GM18511 (cell line): ENCODE results near the gene TSPAN16.
"Not testable (repeated sequence)": the region's sequence is repeated elsewhere in the genome, so short reads cannot be mapped to it uniquely, and the experiment has no call there.

Experiments used
- ATAC-seq: cut with Tn5 transposase; IDR thresholded peaks from one replicate; pipeline ENCODE4 v1.9.1; 2021; ENCODE audit warnings: mild to moderate bottlenecking, moderate library complexity; ENCODE audit not compliant: unreplicated experiment

TSPAN16 gene

DNA sequence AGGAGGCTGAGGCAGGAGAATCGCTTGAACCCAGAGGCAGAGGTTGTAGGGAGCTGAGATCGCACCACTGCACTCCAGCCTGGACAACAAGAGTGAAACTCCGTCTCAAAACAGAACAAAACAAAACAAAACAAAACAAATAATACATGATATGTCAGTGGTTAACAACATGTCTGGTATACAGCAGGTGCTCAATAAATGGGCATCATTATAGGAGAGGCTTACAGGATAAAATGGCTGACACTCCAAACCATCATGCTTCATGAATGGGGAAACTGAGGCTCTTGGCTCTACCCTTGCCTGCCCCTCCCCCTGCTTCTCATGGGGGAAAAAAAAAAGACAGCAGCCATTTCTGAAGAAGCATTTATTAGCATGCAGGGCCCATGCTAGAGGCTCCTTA lies 46.5 kb downstream of the TSPAN16 start:
- no peak for ATAC-seq

GRCh38 chr19:11345122-11345803 lies 49.3 kb downstream of the TSPAN16 start:
- no peak for ATAC-seq

DNA sequence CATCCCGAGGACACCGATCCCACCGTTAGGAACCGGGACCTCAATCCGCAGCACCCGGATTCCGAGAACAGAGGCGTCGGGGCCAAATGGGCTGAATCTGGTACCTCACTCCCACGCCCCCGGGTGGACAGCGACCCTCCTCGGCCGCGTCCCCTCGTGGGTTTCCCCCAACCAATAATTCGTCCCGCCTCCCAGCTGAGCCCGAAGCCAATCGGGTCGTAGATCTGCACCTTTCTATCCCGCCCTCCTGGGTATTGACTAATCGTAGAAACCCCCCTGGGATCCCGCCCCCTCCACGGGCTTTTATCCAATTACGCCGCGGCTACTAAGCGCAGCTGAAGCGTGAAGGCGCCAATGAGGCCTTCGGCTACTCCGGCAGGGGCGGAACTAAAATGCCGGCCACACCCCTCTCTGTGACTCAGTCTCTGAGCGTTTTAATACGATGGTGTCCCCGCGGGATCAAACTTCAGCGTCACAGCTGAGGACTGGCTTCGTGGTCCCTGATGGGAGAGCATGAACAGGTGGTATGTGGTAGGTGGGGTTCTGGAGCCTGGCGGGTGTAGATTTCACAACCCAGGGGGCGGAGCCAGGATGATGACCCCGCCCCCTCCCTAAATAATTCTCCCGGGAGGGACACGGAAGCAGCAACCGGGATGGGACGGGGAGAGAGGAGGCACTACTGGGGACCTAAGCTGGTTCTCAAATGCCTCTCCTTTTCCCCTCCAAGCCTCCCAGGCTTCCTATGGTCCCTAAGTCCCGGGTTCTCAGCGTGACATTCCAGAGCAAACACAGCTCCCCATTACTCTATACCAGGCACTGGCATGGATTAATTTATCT lies 50.4 kb downstream of the TSPAN16 start, which contains the start of the genes CCDC159 and TMEM205:
TSS of gene CCDC159 (plus strand) at position 416 of the 837 bp plus-strand sequence. CDS start at position 504, 88 bp downstream.
TSS of gene TMEM205 (minus strand) at position 165 of the 837 bp plus-strand sequence. CDS start 649 bp downstream, outside the sequence.
- ATAC-seq, result peak; percentile 94

DNA sequence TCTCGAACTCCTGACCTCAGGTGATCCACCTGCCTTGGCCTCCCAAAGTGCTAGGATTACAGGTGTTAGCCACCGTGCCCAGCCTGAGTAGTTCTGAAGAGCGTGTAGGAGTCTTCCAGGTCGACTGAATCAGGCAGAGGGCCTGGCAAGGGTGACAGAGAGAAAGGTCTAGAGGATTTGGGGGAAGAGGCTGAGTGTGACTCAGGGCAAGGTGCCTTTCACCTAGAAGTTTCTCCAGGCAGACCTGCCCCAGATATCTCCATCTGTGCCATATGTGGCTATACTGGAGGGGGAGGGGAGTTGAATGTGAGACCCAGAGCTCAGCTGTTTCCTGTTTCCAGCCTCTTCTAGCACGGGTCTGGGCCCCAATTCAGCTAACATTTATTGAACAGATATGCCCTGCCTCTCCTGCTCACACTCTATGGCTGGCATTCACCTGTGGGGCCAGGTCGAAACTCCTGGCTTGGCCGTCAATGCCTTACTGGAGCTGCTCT lies 51.6 kb downstream of the TSPAN16 start:
- ATAC-seq, result no peak

GRCh38 chr19:11349171-11349570 lies 53.2 kb downstream of the TSPAN16 start:
- no peak for ATAC-seq

- ATAC-seq, result not testable (repeated sequence)
Observed at GRCh38 chr19:11354102-11354501, 58.1 kb downstream of the TSPAN16 start.

DNA sequence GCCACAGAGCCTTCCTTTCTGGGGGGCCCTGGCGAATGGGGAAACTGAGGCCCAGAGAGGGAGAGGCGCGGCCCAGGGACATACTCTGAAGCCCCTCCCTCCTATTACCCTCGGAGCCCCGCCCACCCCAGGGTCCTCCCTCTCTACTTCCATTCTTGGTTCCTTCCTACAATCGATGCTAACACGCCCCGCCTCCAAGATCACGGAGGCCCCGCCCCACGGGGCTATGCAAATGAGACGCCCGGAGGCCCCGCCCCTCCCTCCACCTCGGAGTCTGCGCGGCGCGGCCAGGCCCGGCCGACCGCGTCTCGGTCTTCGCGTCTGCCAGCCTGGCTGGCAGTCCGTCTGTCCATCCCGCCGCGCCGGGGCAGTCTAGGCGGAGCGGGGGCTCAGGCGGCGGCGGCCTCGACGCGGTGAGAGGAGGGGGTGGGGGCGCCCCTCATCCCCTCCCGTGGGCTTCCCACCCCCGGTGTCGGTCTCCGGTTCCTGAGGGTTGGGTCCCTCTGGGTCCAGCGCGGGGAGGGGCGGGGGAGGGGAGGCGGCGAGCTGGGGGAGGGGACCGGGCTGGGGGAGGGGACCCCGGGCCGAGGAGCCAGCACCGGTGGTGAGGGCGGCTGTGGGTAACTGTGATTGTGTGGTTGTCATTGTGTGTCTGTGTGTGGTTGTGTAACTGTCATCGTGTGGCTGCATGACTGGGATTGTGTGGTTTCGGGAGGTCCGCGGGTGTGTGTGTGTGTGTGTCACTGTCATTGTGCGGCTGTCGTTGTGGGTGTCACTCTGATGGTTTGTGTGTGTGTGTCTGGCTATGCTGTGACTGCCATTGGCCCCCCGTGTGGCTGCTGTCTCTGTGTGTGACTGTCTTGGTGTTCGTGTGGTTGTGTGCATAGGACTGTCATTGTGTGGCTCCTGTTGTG lies 59.5 kb downstream of the TSPAN16 start, which contains the start of gene PLPPR2:
TSS of gene PLPPR2 (plus strand) at position 273 of the 914 bp plus-strand sequence. CDS start 2,242 bp downstream, outside the sequence.
- ATAC-seq, result no peak

DNA sequence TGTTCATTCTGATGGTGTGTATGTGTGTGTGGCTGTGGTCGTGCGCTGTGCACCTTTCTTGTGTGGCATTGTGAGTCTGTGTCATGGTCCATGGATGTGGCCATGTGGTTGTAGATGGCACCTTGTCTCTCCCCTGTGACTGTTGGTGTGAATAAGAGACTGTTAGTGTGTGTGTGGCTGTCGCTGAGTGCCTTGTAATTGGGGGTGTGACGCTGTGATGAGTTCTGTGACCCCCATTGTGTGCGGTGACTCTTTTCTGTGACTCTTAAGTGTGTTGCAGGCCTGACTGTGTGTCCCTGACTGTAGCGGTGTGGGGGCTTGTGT lies 60.1 kb downstream of the TSPAN16 start:
- ATAC-seq, result no peak

- no peak for ATAC-seq
Observed at GRCh38 chr19:11356676-11357550, 61.0 kb downstream of the TSPAN16 start.

DNA sequence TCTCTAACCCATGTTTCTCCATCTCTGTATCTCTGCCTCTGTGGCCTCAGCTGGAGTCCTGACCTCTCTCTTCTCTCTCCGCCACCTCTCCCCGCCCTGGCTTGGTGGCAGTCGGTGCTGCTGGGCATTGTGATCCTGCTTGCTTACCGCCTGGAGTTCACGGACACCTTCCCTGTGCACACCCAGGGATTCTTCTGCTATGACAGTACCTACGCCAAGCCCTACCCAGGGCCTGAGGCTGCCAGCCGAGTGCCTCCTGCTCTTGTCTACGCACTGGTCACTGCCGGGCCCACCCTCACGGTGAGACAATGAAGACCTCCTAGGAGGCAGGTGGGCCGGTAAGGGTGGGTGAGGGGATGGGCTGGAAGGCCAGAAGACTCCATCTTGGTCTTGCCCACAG lies 63.5 kb downstream of the TSPAN16 start:
- ATAC-seq, result no peak

DNA sequence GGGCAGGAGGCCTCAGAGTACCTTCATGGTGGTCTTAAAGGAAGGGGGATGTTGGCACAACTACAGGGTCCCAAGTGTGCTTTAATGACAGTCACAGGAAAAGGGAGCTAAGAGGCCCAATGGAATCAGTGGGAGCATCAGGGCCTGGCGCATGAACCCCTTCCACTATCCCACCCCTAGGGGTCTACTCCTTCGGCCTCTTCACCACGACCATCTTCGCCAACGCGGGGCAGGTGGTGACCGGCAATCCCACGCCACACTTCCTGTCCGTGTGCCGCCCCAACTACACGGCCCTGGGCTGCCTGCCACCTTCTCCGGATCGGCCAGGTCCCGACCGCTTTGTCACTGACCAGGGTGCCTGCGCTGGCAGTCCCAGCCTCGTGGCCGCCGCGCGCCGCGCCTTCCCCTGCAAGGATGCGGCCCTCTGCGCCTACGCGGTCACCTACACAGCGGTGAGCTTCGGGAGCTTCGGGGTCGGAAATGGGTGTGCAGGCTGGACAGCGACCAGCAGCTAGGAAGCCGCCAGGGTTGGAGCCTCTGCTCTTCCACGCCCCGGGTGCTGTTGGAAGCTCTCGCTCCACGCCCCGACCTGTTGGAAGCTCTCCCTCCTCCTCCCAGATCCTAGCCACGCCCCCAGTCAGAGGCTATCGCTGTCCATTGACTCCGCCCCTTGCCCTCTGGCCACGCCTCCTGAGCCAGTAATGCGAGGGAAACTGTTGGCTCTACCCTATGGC lies 65.2 kb downstream of the TSPAN16 start:
- no peak for ATAC-seq

DNA sequence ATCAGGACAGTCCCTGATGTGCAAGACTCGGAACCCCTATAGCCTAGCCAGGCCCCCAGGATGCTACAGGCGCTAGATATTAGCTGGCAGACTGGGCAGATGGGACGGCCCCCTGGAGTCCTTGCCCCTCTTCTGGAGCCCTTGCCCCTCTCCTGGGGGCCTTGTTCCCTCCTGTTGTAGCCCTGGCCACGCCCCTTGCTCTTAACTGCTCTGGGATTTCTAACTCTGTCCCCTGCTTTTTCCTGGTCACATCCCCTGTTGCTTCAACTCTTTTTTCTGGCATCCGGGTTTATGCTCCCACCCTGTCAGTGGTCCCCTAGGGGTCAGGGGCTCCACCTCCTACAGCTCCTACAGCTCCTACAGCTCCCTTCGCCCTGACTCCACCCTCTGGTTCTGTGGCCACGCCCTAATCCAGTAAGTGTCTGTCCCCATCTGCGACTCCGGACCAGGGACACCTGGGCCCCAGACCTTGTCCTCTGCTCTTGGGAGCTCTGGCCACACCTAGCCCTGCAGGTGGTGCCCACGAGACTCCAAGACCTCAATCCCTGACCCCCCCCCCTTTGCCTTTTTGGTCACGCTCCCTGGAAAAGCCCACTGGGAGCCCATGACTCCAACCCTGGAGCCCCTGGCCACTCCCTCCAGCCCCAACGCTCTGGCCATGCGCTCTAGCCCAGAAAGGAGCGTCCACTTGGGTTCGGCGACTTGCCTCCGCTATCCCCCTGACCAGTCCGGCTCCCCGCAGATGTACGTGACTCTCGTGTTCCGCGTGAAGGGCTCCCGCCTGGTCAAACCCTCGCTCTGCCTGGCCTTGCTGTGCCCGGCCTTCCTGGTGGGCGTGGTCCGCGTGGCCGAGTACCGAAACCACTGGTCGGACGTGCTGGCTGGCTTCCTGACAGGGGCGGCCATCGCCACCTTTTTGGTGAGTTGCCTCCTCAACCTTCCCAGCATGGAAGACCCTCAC lies 66.1 kb downstream of the TSPAN16 start:
- ATAC-seq, result no peak

- no peak for ATAC-seq
Observed at GRCh38 chr19:11363881-11364280, 67.9 kb downstream of the TSPAN16 start.

DNA sequence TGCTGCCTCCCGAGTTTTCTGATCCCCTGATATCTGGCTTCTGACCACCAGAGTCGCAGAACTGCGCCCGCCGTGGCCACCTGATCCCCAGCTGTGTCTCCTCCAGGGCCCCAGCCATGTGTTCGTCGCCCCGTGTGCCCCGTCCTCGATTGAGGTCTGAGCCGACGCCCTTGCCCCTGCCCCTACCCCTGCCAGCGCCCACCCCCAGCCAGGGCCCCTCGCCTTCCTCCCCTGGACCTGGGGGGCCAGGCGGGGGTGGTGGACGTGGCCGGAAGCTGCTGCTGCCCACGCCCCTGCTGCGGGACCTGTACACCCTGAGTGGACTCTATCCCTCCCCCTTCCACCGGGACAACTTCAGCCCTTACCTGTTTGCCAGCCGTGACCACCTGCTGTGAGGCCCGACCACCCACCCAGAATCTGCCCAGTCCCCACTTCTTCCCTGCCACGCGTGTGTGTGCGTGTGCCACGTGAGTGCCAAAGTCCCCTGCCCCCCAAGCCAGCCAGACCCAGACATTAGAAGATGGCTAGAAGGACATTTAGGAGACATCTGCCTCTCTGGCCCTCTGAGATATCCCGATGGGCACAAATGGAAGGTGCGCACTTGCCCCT lies 68.4 kb downstream of the TSPAN16 start:
- ATAC-seq, result no peak

DNA sequence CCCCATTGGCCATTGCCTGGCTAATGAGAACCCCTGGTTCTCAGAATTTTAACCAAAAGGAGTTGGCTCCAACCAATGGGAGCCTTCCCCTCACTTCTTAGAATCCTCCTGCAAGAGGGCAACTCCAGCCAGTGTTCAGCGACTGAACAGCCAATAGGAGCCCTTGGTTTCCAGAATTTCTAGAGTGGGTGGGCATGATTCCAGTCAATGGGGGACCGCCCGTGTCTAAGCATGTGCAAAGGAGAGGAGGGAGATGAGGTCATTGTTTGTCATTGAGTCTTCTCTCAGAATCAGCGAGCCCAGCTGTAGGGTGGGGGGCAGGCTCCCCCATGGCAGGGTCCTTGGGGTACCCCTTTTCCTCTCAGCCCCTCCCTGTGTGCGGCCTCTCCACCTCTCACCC lies 69.0 kb downstream of the TSPAN16 start:
- no peak for ATAC-seq
